ENCODE results near the gene RRP15.

GRCh38 chr1:218328769-218329168 lies 43.7 kb downstream of the RRP15 start:
- TF ChIP-seq POLR2AphosphoS5 (IDR thresholded peaks at IDR 0.05; ENCODE audit: low read depth, low read length) (no peak), REST (IDR thresholded peaks at IDR 0.05; ENCODE audit: insufficient read depth in 1 of 2, low read depth in 2 of 2, low read length in 1 of 2) (no peak)
- TF ChIP-seq, protein P1, sequence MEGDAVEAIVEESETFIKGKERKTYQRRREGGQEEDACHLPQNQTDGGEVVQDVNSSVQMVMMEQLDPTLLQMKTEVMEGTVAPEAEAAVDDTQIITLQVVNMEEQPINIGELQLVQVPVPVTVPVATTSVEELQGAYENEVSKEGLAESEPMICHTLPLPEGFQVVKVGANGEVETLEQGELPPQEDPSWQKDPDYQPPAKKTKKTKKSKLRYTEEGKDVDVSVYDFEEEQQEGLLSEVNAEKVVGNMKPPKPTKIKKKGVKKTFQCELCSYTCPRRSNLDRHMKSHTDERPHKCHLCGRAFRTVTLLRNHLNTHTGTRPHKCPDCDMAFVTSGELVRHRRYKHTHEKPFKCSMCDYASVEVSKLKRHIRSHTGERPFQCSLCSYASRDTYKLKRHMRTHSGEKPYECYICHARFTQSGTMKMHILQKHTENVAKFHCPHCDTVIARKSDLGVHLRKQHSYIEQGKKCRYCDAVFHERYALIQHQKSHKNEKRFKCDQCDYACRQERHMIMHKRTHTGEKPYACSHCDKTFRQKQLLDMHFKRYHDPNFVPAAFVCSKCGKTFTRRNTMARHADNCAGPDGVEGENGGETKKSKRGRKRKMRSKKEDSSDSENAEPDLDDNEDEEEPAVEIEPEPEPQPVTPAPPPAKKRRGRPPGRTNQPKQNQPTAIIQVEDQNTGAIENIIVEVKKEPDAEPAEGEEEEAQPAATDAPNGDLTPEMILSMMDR (IDR thresholded peaks at IDR 0.05): no peak

Data from Panc1 (cell line).